AG09319 (cell line): ENCODE data around the gene SBSN.

Experiments
- DNase-seq: peaks from one replicate; pipeline ENCODE4 v3.0.0-alpha.2; 2010; ENCODE audit warnings: low read depth; ENCODE audit errors: extremely low read depth
- CTCF ChIP-seq: IDR thresholded peaks from 2 replicates; pipeline ENCODE4 v1.5.1; 2011; ENCODE audit warnings: low read depth, mild to moderate bottlenecking, inconsistent platforms, low read length, moderate library complexity

The SBSN gene

GRCh38 chr19:35562776-35563175 is 34.7 kb upstream of the SBSN start:
- no peak for DNase-seq
- TF ChIP-seq CTCF: no peak

- no peak for DNase-seq
- no peak for TF ChIP-seq CTCF
Observed at GRCh38 chr19:35562336-35562735, 34.2 kb upstream of the SBSN start.

- no peak for DNase-seq
- no peak for TF ChIP-seq CTCF
Observed at GRCh38 chr19:35561436-35561835, 33.3 kb upstream of the SBSN start.

GRCh38 chr19:35560677-35561076 is 32.6 kb upstream of the SBSN start:
- no peak for DNase-seq
- TF ChIP-seq CTCF: no peak

- TF ChIP-seq CTCF: no peak
- DNase-seq: no peak
Observed at GRCh38 chr19:35560271-35560670, 32.2 kb upstream of the SBSN start.

GRCh38 chr19:35559781-35560180 is 31.7 kb upstream of the SBSN start:
- no peak for DNase-seq
- TF ChIP-seq CTCF: no peak

GRCh38 chr19:35559281-35559659 is 31.2 kb upstream of the SBSN start:
- no peak for TF ChIP-seq CTCF
- no peak for DNase-seq
